ENCODE results near the gene TYROBP.

TYROBP gene

GRCh38 chr19:35856546-35857149 is 51.4 kb downstream of the TYROBP start, which contains the start of gene KIRREL2:
Gene KIRREL2, plus strand, starts transcription at chr19:35856911. Its CDS starts 209 bp downstream, at chr19:35857120.
- H3K27me3 ChIP-seq (ENCODE audit: insufficient read depth, low read depth): peaks cover 88% of the 10 kb centered on the region
- H3K79me2 ChIP-seq (ENCODE audit: insufficient read depth, low read depth): no peaks in the 10 kb centered on the region
- H4K20me1 ChIP-seq (ENCODE audit: insufficient read depth): no peaks in the 10 kb centered on the region
- no peak within 1 kb of the TSS for H3K9ac ChIP-seq
- no peak for TF ChIP-seq CTCF (conservative IDR thresholded peaks at IDR 0.05; ENCODE audit: low read depth, low read length)
- H3K4me2 ChIP-seq: no peak within 1 kb of the TSS
- no peak within 1 kb of the TSS for H3K27ac ChIP-seq
- no peaks in the 10 kb centered on the region for H3K36me3 ChIP-seq (ENCODE audit: insufficient read depth)
- H2AFZ ChIP-seq (ENCODE audit: low read depth): no peak within 1 kb of the TSS
- H3K4me3 ChIP-seq (IDR thresholded peaks at IDR 0.05; ENCODE audit: insufficient read depth, low read depth, low read length): no peak within 1 kb of the TSS
- no peaks in the 10 kb centered on the region for H3K4me1 ChIP-seq (ENCODE audit: low read depth, poor library complexity, severe bottlenecking)
